Measurements from ENCODE around the gene C6orf132.

Gene C6orf132

DNA sequence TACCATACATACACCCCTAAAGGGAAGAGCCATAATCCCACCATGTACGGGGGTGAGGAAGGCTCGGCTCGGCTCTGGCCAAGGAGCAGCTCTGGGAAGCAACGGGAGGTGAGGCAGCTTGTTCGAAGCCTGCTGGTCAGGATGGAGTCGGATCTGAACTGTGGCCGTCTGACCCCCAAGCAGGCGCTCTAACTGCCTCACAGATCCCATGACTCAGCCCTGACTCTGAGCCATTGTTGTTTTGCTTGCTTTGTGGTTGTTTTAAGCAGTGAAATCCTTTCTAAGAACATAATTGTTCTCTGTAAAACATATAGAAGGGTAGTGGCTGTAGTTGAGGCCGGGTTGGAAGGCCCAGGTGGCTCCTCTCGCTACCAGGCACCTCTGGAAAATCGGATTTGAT, 10.9 kb downstream of the C6orf132 start:
- no peak for DNase-seq

DNA sequence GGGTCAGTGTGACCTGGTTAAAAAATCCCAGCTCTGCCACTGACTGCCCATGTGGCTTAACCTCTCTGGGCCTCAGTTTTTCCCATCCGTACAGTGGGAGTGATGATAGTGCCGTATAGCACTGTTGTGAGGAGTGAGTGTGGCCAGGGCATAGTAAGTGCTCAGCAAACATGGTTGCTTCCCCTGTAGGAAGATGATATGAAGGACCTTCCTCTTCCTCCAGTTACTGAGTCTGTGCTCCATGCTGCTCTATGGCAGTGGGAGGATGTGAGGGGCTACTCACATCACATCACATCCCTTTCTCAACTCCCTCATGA, 13.1 kb downstream of the C6orf132 start:
- no peak for DNase-seq

DNA sequence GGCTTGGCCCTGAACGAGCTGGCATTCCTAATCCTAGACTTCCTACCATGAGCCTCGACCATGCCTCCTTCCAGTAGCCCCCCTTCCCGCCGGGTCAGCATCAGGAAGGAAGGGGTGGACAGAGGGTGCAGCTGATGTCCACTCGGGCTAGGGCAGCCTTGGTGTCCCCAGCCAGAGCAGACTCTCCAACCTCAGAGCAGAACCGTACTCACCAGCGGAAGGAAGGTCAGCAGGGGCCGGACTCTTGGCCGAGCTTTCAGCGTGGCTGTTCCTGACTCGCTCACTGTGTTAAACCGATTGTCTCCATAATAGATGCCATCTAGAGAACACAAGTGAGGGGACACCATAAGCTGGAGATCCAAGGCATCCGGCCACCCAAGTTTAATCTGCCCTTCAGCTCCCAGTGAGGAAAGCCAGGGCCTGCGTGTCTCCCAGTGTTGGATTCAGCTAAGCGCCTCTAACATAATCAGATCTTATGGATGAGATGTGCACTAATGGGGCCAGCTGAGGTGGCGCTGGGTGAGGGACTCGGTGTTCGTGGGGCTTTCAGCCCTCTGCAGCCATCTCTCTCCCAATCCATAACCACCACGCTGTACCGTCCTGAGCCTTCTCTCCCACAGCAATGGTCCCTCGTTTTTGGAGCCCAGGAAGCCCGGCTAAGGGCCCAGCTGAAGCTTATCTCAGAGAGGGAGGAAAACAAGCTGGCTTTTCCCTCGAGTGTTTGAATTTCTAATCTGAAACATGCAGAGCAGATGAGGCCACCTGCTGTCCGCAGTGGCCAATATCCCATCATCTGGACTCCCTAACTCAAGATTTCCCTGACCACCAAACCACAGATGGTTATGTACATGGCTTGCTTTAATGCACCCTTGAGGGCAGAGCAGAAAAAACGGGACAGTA, 13.7 kb downstream of the C6orf132 start:
- no peak for DNase-seq

DNA sequence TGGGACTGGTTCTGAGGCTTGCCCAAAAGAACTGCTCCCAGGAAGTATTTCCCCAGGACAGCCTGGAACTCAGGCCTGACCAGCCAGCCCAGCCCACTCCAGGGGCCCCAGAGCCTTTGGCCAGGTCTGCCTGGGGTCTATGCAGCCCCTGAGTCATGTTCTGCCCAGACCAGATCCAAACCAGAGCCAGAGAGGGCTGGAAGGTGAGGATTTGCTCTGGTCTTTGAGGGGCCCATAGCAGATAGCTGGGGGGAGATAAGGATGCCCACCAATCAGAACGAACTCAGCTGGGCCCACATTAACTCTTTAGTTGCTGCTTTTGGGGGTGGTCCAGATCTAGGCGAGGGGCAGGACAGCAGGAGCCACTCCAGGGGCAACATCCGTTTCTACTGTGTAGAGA, 16.8 kb downstream of the C6orf132 start:
- no peak for DNase-seq

DNA sequence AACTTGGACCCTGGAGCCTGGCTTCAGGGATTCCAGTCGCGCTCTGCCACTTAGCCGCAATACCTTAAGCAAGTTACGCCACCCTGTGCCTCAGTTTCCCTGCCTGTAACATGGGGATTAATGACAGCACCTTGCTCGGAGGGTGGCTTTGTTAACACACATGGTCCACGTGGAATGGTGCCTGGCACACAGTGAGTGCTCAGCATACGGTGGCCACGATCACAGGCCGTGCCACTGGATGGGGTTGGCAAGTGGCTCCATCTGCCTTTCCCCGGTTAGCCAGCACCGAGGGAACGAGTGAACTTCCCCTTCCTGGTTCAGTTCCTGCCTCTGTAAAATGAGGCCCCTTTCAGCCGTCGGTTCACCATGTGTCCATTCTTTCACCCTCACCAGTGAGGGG, 17.2 kb downstream of the C6orf132 start:
- DNase-seq = no peak

DNA sequence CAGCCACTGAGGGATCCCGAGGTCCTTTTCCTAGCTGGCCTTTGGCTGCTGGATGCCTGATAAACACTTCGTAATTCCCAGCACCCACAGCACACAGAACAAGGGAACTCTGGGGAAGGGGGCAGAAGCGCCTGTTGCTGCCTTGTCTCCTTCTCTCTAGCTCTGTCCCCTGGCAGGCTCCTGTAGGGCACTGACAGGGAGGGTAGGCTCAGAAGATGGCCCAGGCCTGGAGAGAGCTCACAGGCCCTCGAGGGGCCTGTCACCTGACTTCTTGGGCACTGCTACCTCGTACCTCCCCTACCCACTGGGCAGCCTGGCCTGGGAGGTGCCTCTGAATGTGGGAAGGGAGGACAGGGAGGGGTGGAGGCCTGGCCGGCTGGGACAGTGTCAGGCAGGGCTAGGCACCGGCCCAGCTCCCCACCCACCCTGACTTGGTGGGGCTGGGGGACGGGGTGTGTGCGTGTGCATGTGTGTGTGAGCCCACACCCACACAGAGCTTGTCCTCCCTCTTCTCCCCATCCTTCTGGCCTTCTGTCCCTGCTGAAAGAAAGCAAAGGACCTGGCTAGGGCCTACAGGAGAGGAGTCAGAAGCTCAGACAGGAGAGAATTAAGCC, 18.1 kb downstream of the C6orf132 start:
- no peak for DNase-seq

DNA sequence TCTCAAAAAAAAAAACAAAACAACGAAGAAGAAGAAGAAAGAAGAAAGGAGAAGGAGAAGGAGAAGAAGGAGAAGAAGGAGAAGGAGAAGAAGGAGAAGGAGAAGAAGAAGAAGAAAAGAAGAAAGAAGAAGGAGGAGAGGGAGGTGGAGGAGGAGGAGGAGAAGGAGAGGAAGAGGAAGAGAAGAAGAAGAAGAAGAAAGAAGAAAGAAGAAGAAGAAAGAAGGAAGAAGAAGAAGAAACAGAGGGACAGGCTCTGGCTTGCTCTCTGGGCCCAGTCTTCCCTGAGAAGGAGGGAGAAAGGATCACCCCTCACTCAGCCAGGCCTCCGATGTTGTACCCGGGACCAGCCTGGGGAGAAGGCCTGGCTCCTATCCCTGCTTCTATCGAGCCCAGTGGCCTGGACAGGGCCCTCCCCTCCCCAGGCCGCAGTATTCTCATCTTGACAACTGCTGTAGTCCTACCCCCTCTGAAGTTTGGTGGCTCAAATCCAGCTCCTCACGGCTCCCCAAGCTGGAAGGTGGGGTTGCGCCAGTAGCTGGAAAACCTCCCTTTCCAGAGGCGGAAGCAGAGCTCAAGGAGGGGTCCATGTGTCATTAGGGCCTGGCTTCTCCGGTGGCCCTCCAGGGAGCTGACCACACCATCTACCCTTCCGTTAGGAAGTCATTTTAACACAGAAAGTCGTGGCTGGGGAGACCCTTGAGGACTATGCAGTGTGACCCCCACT, 18.9 kb downstream of the C6orf132 start:
- no peak for DNase-seq

DNA sequence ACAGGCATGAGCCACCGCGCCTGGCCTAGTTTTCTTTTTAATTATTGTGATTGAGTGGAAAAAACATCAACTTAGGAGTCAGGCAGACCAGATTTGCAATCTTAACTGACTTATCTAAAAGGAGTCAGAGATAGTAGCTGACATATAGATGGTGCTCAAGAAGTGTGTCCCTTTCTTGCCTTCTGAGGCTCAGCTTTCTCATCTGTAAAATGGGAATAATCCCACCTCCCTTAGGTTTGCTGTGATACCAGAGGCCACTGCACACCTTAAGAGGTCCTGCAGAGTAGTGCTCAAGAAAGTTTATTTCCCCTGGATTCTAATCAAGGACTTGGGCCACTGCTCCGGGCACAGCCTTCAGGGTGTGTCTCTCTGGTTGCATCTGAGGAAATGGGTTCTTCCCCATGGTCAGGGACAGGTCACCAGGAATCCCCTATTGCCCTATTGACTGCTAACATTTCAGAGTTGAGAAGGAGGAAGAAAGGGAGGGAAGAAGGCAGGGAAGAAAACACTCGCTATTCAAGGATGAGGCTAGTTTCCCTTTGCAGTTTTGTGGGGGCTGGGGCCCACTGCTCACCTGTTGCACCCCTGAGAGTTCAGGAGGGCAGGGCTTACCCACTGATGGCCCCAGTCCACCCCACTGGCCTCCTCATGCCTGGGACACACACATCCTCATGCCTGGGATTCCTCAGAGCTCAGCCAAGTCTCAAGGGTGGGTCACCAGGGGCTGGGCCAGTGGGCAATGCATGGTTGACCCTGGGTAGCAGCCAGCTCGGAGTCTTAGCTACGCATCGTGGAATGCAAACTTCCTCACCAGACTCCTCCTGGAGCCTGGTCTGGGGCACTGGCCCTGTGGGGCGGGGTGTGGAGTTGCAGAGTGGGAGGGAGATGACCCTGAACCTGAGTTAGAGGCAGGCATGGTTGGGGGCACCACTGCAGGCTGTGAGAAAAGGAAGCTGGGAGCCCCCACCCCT, 21.2 kb downstream of the C6orf132 start:
- no peak for DNase-seq

DNA sequence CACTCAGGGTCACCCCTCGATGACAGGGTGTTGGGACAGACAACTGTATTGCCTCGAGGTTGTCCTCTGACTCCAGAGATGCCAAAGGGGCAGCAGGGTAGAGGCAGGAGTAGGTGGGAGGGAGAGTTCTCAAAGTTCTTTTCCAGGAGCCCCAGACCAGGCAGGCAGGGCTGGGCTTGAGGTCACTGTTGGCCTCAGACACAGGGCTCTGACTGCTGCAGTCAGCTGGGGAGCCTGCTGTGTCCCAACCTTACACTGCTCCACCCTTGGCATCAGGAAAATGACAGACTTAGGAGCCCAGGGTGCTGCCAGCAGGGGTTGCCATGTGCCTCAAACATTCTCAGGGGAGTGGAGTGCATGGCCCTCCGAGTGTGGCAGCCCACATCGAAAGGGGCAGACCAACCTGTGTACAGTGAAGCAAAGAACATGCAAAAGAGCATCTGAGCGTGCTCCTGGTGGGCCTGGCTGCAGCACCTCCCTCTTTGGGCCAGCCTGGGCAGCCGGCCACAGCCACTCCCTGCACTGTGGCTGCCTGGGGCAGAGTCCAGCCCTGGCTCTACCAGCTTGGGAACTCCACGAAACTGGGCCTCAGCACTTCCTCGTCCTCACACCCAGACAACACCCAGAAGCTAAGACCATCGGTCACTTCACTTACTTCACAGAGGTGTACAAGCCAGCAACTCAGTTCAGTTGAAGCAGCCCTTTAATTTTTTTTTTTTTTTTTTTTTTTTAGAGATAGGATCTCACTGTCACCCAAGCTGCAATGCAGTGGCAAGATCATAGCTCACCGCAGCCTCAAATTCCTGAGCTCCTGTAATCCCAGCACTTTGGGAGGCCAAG, 24.0 kb downstream of the C6orf132 start:
- no peak for DNase-seq

DNA sequence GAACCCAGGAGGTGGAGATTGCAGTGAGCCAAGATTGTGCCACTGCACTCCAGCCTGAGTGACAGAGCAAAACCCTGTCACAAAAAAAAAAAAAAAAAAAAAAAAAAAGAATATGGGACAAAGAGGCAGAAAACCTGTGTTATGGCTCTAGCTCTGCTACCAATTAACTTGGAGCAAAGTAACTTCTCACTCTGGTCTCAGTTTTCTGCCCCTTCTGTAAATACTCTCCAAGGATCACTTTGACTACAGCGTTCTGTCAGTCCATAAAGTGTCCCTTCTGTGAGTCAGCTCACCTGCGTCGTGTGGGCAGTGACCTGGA, 24.6 kb downstream of the C6orf132 start:
- no peak for DNase-seq

DNA sequence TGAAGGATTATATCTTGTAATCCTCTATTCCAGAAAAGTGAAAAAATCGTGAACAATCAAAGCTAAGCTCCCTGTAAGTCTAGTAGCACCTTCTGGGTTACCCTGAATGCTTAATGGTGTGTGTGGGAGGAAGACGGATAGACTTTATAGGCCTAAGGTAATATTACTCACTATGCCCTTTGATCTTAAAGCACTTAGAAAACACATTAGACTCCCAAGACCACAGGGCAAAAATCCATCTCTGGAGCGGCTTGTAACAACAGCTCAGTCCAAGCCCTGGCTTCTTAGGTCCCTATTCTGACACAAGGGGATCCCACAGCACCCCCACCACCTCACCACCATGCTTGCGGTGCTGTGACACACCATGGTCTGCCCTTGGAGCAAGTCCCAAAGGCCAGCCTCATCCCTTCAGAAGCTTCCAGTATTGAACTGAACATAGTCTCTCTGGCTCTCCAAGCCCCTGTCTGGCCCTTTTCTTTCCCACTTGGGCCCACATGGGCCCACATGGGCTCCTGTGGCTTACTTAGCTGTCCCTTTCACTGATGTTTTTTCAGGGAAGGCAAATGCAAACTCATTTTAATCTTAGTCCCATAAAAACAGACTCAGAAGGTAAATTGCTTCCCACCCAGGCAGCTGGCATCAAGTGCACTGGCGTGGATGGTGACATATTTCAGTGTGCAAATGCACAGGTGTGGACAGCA, 28.3 kb downstream of the C6orf132 start:
- no peak for DNase-seq

DNA sequence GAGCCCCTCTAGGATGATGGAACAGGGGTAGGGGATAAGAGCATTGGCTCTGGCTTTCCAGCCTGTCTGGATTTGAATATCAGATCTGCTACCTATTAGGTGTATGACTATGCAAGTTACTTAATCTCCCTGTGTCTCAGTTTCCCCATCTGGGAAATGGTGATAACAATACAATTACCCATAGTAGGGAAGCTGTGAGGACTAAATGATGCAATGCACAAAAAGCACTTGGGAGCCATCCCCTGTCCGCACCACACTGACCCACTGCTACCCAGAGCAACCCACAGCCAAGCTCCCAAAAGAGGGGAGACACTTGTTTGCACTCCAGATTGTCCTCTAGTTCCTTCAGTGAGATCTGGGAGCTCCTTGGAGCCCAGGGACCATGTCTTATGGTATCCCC, 30.1 kb downstream of the C6orf132 start:
- no peak for DNase-seq

DNA sequence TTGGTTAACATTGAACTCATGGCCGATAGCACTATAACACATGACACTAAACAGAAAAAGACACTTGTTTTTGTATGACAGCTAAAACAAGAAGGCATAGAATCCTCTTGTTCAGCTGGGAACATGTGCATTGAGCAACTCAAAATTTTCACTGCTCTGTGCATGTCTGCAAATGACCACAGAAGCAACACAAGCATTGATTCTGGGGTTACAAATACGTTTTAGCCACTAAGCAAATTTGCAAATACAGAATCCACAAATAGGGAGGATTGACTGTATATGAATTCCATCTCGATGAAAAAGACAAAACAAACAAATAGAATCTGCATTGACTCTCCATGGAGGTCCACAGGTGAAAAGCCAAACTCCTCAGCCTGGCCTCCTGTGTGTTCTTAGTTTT, 31.7 kb downstream of the C6orf132 start:
- DNase-seq = no peak

DNA sequence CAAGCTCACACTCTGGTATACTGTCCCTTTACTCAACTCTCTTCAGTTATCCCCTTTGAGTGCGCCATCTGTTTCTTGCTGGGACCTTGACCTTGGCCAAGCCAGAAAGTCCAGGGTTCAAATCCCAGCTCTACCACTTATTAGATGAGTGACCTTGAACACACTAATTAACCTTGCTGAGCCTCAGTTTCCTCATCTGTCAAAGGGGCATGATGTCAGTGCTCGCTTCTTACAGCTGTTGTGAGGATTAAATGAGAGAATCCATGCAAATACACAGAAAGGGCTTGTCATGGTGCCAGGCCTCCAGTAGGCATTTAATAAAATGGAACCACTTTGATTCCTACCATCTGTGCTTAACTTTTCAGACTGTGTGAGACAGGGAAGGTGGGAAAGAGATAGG, 34.3 kb downstream of the C6orf132 start:
- DNase-seq = no peak

DNA sequence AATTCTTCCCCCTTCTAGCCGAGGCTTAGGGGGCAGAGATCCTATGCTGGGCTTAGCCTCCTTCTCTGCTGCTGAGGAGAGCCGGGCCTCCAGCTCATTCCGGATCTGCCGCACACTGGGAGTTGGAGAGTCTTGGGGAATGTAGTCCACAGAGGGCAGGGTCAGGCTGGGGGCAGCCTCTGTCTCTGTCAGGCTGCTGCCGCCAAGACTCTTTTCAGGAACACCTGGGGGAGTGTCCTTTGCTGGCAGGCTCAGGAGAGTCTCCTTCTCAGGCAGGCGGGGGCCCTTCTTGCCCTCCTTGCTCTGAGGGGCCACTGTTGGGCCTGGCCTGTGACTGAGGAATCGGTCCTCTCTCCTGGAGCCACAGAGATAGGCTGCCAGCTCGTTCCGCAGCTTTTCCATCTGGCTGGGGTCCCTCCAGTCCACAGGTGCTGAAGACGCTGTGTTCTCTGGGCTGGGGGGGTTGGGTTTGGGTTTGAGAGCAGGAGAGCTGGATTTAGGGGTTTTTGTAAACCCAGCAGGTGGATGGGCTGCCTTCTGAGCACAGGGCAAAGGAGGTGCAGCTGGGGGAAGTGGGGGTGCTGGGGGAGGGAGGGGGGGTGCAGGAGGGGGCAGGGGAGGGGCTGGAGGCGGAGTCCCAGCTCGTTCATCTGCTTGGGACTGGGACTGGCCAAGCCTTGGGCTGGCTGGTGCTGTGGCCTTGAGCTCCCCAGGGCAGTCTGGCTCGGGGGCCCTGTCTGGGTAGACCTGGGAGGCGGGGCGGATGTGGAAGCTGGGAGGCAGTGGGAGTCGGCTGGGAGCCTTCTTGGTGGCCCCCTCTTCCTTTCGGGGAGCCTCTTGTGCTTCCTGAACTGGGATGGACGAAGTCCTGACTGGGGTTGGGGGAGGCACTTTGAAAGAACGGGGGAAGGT, 36.1 kb downstream of the C6orf132 start:
- no peak for DNase-seq

DNA sequence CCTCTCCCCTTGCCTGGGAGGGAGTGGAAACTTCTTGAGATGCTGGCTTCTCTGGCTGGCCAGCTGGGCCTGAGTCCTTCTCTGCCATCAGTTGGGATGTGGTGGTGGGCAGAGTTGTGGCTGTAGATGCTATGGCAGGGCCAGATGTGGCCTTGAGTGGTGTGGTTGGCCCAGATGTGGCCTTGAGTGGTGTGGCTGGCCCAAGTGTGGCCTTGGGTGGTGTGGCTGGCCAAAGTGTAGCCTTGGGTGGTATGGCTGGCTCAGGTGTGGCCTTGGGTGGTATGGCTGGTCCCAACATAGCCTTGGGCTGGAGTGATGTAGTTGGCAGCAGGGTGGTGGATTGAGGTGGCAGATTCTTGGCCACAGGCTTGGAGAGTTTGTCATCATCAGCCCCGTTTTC, 36.7 kb downstream of the C6orf132 start:
- DNase-seq = no peak

DNA sequence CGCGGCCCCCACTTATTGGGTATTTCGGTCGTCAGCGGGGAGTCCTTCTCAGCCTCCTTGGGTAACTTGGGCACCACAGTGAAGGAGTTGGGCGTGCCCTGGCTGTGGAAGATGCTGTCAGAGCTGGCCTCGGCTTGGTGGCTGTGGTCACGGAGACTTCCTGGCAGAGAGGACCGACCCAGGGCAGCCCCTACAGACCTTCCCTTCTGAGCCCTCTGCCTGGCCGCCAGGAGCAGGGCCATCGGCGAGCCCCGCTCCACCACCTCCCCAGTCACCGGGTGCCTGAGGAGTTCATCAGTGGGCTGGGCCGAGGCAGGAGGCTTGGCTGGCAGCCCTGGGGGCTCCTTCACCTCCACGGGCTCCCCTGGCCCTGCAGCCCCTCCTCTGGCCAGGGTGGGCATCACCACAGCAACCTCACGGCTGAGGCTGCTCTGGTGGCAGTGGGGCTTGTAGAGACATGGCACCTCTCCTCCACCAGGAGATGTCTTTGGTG, 37.2 kb downstream of the C6orf132 start:
- DNase-seq = no peak

DNA sequence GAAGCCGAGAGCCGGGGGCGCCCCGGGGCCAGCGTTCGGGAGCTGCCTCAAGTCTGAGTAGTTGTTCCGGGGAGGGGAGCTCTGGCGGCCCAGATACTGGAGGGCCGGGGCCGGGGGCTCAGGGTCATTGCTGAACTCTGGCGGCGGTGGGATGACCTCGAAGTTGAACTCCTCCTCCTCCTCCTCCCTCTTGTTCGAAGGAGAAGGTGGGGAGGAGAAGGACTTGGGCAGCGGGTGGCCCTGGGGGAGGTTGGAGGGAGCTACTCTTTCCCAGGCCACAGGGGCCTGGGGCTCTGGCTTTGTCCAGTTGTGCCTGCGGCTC, 37.7 kb downstream of the C6orf132 start:
- no peak for DNase-seq

DNA sequence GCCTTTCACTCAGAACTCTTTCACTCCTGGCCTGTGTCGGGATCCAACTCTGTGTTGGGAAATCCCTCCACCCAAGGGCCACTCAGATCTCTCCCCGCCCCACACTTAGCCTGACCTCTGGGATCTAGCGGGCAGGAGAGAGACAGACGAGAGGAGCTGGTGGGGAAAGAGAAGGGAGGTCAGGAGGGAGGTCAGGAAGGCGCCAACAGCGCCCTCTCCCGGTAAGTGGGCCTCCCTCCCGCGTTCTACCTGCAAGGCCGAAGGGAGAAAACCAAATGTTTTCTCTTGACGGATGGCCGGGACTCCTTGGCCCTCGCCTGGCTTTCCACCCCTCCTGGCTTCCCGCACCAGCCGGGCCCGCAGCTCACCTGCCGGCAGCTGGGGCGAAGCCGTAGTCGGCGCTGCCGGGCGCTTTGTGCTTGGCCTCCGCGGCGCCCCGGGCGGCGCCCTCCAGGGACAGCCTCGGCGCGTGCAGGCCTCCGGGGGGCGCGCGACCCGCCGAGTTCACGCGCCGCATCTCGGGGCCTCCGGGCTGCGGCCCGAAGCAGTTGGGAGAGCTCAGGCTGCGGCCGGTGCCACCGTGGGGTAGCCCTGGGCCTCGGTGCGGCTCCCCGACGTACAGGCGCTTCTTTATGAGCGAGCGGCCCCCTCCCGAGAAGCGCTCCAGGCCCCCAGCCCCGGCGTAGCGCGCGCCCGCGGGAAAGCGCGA, 38.2 kb downstream of the C6orf132 start:
- DNase-seq = no peak

DNA sequence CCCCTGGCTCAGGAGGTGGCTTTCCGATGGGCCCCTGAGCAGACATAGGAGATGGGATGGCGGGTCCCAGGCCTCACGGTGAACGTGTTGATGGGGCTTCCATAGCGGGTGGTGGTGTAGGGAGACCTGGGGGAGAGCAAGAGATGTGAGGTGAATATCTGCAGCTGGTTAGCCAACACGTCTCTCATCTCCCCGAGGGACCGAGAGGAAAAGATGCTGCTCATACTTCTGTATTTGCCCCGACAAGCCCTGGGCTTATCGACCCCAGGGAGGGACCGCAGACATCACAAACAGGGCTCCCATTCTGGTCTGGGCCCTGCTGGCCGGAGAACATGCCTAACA, 38.7 kb downstream of the C6orf132 start:
- no peak for DNase-seq
